ENCODE results near the gene KLHL17. TPM values are rescaled to one million over a fixed set of nuclear protein-coding genes. Genes with fewer than 3 reads are reported as not detected.

Gene KLHL17
- polyA plus RNA-seq, 2 of the 4 experiments (the other 2 are of a cell fraction), result 5.7 to 21.6 TPM

DNA sequence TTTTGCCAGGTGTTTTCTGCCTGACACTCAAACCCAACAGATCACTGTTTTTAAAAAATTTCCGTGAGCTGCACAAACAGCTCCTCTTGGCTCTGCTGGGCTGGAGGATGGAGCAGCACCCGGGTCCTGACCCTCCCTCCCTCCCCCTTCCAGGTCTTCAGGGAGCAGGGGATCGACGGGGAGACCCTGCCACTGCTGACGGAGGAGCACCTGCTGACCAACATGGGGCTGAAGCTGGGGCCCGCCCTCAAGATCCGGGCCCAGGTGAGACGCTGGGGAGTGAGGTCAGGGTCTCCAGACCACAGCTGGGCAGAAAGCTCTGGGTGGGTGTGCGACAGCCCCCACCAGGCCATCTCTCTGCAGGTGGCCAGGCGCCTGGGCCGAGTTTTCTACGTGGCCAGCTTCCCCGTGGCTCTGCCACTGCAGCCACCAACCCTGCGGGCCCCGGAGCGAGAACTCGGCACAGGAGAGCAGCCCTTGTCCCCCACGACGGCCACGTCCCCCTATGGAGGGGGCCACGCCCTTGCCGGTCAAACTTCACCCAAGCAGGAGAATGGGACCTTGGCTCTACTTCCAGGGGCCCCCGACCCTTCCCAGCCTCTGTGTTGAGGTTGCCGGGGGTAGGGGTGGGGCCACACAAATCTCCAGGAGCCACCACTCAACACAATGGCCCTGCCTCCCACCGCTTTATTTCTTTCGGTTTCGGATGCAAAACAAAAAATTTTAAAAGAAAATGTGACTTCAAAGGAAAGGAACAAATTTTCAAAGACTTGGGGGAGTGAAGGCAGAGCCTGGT lies 16.6 kb upstream of the KLHL17 start:
- TF ChIP-seq HDAC2 (IDR thresholded peaks at IDR 0.05) (no peak), GATA3 (IDR thresholded peaks at IDR 0.05; ENCODE audit: borderline replicate concordance) (peak; percentile 8; the same call in 1 of the 2 replicates), SMC3 (IDR thresholded peaks at IDR 0.05) (no peak), KDM1A (IDR thresholded peaks at IDR 0.05; ENCODE audit: low read depth) (no peak), CHD4 (IDR thresholded peaks at IDR 0.05; ENCODE audit: borderline replicate concordance) (no peak), ZFP36 (IDR thresholded peaks at IDR 0.05; ENCODE audit: borderline replicate concordance, partially characterized antibody) (no peak), EHF (CRISPR knock-in tag; IDR thresholded peaks at IDR 0.05) (no peak), KDM5A (IDR thresholded peaks at IDR 0.05) (no peak), CEBPB (IDR thresholded peaks at IDR 0.05) (no peak), FOXS1 (CRISPR knock-in tag; IDR thresholded peaks at IDR 0.05) (no peak), PBX3 (IDR thresholded peaks at IDR 0.05) (peak; percentile 24; the same call in 1 of the 2 replicates)
- TF ChIP-seq, protein P1, sequence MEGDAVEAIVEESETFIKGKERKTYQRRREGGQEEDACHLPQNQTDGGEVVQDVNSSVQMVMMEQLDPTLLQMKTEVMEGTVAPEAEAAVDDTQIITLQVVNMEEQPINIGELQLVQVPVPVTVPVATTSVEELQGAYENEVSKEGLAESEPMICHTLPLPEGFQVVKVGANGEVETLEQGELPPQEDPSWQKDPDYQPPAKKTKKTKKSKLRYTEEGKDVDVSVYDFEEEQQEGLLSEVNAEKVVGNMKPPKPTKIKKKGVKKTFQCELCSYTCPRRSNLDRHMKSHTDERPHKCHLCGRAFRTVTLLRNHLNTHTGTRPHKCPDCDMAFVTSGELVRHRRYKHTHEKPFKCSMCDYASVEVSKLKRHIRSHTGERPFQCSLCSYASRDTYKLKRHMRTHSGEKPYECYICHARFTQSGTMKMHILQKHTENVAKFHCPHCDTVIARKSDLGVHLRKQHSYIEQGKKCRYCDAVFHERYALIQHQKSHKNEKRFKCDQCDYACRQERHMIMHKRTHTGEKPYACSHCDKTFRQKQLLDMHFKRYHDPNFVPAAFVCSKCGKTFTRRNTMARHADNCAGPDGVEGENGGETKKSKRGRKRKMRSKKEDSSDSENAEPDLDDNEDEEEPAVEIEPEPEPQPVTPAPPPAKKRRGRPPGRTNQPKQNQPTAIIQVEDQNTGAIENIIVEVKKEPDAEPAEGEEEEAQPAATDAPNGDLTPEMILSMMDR (IDR thresholded peaks at IDR 0.05), result no peak
- TF ChIP-seq, protein P2, sequence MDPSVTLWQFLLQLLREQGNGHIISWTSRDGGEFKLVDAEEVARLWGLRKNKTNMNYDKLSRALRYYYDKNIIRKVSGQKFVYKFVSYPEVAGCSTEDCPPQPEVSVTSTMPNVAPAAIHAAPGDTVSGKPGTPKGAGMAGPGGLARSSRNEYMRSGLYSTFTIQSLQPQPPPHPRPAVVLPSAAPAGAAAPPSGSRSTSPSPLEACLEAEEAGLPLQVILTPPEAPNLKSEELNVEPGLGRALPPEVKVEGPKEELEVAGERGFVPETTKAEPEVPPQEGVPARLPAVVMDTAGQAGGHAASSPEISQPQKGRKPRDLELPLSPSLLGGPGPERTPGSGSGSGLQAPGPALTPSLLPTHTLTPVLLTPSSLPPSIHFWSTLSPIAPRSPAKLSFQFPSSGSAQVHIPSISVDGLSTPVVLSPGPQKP (IDR thresholded peaks at IDR 0.05; ENCODE audit: low read depth, low read length), result no peak
- DNase-seq (ENCODE audit: low read depth in 1 of 2, low spot score in 1 of 2) (peak in 1 of 2 experiments; percentile 46), ATAC-seq (no peak), FAIRE-seq (no peak)
- Histone ChIP-seq H3K9me3 (no peaks in the 10 kb centered on the region), H3K27ac (peak overlapping the region; percentile 100), H3K4me3 (peak overlapping the region; percentile 71; the same call in 2 of the 3 replicates), H3K4me2 (peak overlapping the region; percentile 100), H3K4me1 (peaks cover 58% of the 10 kb centered on the region)
- ChIA-PET CTCF (interaction anchor here (0.8 to 8.1 kb wide), 5 partner anchors 11 to 41 kb away, joined by 3 to 84 read pairs (median 6); no protein-coding TSS in a partner anchor), POLR2A (interaction anchor here (0.6 to 1.9 kb wide), 3 partner anchors 23 to 46 kb away, joined by 4 to 10 read pairs (median 7); partner anchors contain the start of gene PLEKHN1)
- WGBS (ENCODE audit: missing lambda C conversion rate), result 40% methylated on average over 7 of the region's 27 CpGs

DNA sequence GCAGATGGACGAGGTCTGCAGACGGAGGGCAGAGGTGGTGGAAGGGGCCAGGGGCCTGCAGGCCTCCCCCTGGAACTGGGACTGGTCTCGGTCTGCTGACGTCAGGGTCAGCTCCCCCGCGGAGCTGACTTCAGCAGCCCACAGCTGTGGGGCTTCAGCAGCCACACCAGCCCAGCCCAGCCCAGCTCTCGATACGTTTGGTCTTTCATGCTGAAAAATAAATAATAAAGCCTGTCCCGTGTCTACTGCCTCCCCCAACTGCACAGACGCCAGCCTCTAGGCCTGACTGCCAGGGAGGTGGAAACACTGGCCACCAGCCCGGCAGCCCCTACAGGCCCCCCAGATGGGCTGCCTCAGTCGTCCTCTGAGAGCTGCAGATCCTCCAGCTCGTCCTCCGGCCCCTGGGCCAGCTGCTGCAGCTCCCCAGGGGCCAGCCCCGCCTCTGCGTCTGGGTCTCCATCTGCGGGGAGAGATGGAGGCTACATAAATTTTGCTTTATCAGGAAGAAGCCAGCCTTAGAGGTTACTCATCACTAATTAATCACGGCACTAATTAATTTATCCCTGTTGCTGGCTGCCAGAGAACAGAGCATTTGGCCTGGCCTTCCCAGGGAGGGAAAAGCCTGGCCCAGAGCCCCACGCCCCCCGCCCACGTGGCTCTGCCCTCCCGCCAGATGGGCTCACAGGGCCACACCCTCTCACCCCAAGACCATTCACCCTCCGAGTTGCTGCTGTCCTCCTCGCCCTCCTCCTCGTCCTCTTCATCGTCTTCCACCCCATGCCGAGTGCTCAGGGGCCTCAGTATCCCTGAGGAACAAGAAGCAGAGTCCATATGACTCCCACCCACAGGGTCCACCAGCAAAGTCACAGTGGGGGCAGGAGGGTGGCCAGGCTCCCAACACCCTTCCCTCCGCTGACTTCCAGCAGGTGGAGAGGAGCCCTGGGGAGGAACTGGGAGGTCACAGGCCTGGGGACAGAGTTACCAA lies 15.8 kb upstream of the KLHL17 start:
- H3K27ac ChIP-seq, result peak overlapping the region; percentile 100
- TF ChIP-seq E2F6 (IDR thresholded peaks at IDR 0.05; ENCODE audit: borderline replicate concordance, low read depth) (peak; percentile 57; the same call in 1 of the 2 replicates), TP53 (CRISPR knock-in tag; IDR thresholded peaks at IDR 0.05) (no peak), GATA3 (IDR thresholded peaks at IDR 0.05; ENCODE audit: borderline replicate concordance) (peak; percentile 13; the same call in 1 of the 2 replicates), JUNB (IDR thresholded peaks at IDR 0.05) (no peak), PBX3 (IDR thresholded peaks at IDR 0.05) (peak; percentile 35), HOXA7 (CRISPR knock-in tag; IDR thresholded peaks at IDR 0.05) (no peak), HES2 (IDR thresholded peaks at IDR 0.05) (no peak), MAX (IDR thresholded peaks at IDR 0.05) (peak; percentile 58; the same call in 1 of the 2 replicates), JUN (IDR thresholded peaks at IDR 0.05) (peak; percentile 73 to 76; a peak in 4 of 5 replicates), KDM5A (IDR thresholded peaks at IDR 0.05) (no peak), FOSB (CRISPR knock-in tag; IDR thresholded peaks at IDR 0.05) (no peak)
- TF ChIP-seq, protein P2 (IDR thresholded peaks at IDR 0.05; ENCODE audit: low read depth, low read length), result no peak
- TF ChIP-seq, protein P3, sequence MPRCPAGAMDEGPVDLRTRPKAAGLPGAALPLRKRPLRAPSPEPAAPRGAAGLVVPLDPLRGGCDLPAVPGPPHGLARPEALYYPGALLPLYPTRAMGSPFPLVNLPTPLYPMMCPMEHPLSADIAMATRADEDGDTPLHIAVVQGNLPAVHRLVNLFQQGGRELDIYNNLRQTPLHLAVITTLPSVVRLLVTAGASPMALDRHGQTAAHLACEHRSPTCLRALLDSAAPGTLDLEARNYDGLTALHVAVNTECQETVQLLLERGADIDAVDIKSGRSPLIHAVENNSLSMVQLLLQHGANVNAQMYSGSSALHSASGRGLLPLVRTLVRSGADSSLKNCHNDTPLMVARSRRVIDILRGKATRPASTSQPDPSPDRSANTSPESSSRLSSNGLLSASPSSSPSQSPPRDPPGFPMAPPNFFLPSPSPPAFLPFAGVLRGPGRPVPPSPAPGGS (IDR thresholded peaks at IDR 0.05), result peak; percentile 38; the same call in 1 of the 3 replicates

More for the DNA sequence above, 15.8 kb upstream of the KLHL17 start:
- ChIA-PET POLR2A (interaction anchor here (1.2 to 1.8 kb wide), 2 partner anchors 14 to 32 kb away, joined by 3 to 7 read pairs; partner anchors contain the start of gene NOC2L), CTCF (interaction anchor here (0.8 to 8.1 kb wide), 3 partner anchors 10 to 38 kb away, joined by 3 to 84 read pairs (median 6); no protein-coding TSS in a partner anchor)
- WGBS (ENCODE audit: missing lambda C conversion rate), result 28% methylated on average over 20 of the region's 28 CpGs
- peak in 1 of 2 experiments; percentile 78 for DNase-seq (ENCODE audit: low read depth in 1 of 2, low spot score in 1 of 2)
- H3K4me2 ChIP-seq, result peak overlapping the region; percentile 100
- H3K9me3 ChIP-seq, result no peaks in the 10 kb centered on the region
- peak in 1 of 2 experiments; percentile 7; a peak in 3 of 6 replicates for ATAC-seq
- FAIRE-seq, result no peak
- H3K4me1 ChIP-seq, result peaks cover 49% of the 10 kb centered on the region
- peak overlapping the region; percentile 71; the same call in 2 of the 3 replicates for H3K4me3 ChIP-seq
